Tibial artery (tissue), 4 donors: ENCODE measurements around the gene TM4SF18.

ENCODE experiments used
- DNase-seq, 2 donors: peaks; one replicate each; pipeline ENCODE4 v3.0.0-alpha.2; 2019
- H3K27ac ChIP-seq, 2 donors: fragments of 200-600 bp; sonication (generic) in 1 of 2; 1 replicate in 1 of 2; 2 replicates in 1 of 2; pipeline ENCODE4 v1.5.1; 2018 to 2019; ENCODE audit warnings: mild to moderate bottlenecking in 1 of 2
- H3K27me3 ChIP-seq, 2 donors: fragments of 200-600 bp; sonication (generic) in 1 of 2; one replicate each; pipeline versions ENCODE4 v1.5.1 to v1.6.0; 2016 to 2019
- H3K36me3 ChIP-seq, 3 donors: fragments of 200-600 bp; sonication (generic) in 2 of 3; one replicate each; pipeline ENCODE4 v1.5.1; 2016 to 2019; ENCODE audit warnings: mild to moderate bottlenecking in 2 of 3
- H3K4me1 ChIP-seq, 4 donors: fragments of 200-600 bp; sonication (generic) in 2 of 4; 1 replicate in 3 of 4; 2 replicates in 1 of 4; pipeline ENCODE4 v1.5.1; 2016 to 2019
- H3K4me3 ChIP-seq, 2 donors: fragments of 200-600 bp; sonication (generic) in 1 of 2; 1 replicate in 1 of 2; 2 replicates in 1 of 2; pipeline ENCODE4 v1.5.1; 2018 to 2019; ENCODE audit warnings: mild to moderate bottlenecking in 2 of 2
- H3K9me3 ChIP-seq, 3 donors: fragments of 200-600 bp; sonication (generic) in 1 of 3; one replicate each; pipeline ENCODE4 v1.5.1; 2016 to 2019
- intact Hi-C: fragments of 100-400 bp; cut with DNase I; formaldehyde crosslinking; loops from one replicate; pipeline ENCODE4 v1.15.0; 2023; ENCODE audit warnings: low total_unique reads
- TF ChIP-seq, protein P1 (sequence below), 2 experiments: fragments of 200-600 bp in 1 of 2; fragments of 450-650 bp in 1 of 2; IDR thresholded peaks; one replicate each; pipeline ENCODE4 v1.5.1; 2017 to 2019; ENCODE audit warnings: antibody characterized with exemption in 2 of 2, mild to moderate bottlenecking in 1 of 2, moderate library complexity in 1 of 2

TM4SF18 gene

DNA sequence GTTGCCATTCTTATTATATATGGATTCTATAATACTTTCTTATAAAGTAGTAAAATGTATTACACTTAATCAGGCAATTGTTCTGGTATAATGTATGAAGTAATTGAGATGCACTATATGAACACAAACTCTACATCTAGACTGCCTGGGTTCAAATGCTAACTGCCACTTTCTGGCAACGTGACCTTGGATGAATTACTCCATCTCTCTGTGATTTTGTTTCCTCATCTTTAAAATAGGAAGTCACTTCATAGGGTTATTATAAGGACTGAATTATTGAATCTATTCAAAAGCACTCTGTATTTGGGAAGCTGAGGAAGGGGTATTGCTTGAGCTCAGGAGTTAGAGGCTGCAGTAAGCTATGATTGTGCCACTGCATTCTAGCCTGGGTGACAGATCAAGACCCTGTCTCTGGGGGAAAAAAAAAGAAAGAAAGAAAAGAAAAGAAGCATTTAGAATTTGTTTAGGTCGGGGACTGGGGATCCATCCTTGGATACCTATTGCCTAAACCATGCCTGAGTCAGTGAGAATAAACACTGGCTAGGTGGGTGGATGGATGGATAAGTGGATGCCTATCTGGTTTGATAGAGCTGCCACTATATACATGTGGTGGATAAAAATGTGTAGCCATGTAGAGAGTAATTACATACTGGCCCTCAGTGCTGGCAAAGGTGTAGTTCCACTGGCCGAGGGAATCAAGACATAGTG, 41.5 kb upstream of the TM4SF18 start:
- Histone ChIP-seq H3K4me3 (peak overlapping the region; percentile 51 to 59), H3K27ac (peak overlapping the region; percentile 71 to 75), H3K4me1 (peaks cover 0 to 78% (median 16%) of the 10 kb centered on the region in 4 donors), H3K27me3 (no peaks in the 10 kb centered on the region), H3K36me3 (peaks cover 10 to 26% (median 19%) of the 10 kb centered on the region in 3 donors), H3K9me3 (no peaks in the 10 kb centered on the region)
- intact Hi-C loops: no loop called here
- DNase-seq: no peak
- TF ChIP-seq, protein P1, sequence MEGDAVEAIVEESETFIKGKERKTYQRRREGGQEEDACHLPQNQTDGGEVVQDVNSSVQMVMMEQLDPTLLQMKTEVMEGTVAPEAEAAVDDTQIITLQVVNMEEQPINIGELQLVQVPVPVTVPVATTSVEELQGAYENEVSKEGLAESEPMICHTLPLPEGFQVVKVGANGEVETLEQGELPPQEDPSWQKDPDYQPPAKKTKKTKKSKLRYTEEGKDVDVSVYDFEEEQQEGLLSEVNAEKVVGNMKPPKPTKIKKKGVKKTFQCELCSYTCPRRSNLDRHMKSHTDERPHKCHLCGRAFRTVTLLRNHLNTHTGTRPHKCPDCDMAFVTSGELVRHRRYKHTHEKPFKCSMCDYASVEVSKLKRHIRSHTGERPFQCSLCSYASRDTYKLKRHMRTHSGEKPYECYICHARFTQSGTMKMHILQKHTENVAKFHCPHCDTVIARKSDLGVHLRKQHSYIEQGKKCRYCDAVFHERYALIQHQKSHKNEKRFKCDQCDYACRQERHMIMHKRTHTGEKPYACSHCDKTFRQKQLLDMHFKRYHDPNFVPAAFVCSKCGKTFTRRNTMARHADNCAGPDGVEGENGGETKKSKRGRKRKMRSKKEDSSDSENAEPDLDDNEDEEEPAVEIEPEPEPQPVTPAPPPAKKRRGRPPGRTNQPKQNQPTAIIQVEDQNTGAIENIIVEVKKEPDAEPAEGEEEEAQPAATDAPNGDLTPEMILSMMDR (IDR thresholded peaks at IDR 0.05): no peak

DNA sequence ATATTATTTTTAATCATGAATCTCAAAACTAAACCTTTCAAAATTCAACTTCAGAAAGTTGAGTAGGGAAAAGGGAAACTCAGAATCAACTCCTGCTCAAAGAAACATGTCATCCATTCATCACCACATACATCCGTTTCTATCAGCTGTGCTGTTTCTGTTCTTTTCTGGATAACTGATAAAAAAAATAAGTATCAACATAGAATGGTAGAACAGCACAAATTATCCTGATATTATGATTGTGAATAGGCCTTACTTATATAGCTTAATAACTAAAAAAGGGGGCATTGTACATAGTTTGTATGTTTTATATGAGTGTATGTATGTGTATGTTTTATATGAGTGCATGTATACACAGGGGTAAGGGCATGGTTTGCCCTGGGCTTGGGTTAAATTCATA, 41.0 kb upstream of the TM4SF18 start:
- peaks cover 13 to 31% (median 19%) of the 10 kb centered on the region in 3 donors for H3K36me3 ChIP-seq
- H3K9me3 ChIP-seq: no peaks in the 10 kb centered on the region
- H3K4me3 ChIP-seq: peak overlapping the region in 1 of 2 donors; percentile 51
- peaks cover 0 to 84% (median 16%) of the 10 kb centered on the region in 4 donors for H3K4me1 ChIP-seq
- intact Hi-C loops: no loop called here
- TF ChIP-seq, protein P1 (IDR thresholded peaks at IDR 0.05): no peak
- no peaks in the 10 kb centered on the region for H3K27me3 ChIP-seq
- no peak for DNase-seq
- no peak overlapping the region for H3K27ac ChIP-seq

- peaks cover 0 to 85% (median 15%) of the 10 kb centered on the region in 4 donors for H3K4me1 ChIP-seq
- peak overlapping the region; percentile 10 to 36 for H3K27ac ChIP-seq
- intact Hi-C loops: no loop called here
- TF ChIP-seq, protein P1 (IDR thresholded peaks at IDR 0.05): no peak
- H3K4me3 ChIP-seq: no peak overlapping the region
- no peaks in the 10 kb centered on the region for H3K27me3 ChIP-seq
- no peaks in the 10 kb centered on the region for H3K9me3 ChIP-seq
- no peak for DNase-seq
- peaks cover 19 to 37% (median 20%) of the 10 kb centered on the region in 3 donors for H3K36me3 ChIP-seq
Measured at GRCh38 chr3:149373235-149374125, 40.0 kb upstream of the TM4SF18 start.

- Histone ChIP-seq H3K4me3 (no peak overlapping the region), H3K27ac (peak overlapping the region in 1 of 2 donors; percentile 12), H3K9me3 (no peaks in the 10 kb centered on the region), H3K36me3 (peaks cover 19 to 37% (median 20%) of the 10 kb centered on the region in 3 donors), H3K27me3 (no peaks in the 10 kb centered on the region), H3K4me1 (peaks cover 0 to 74% (median 11%) of the 10 kb centered on the region in 4 donors)
- intact Hi-C loops: no loop called here
- no peak for DNase-seq
- TF ChIP-seq, protein P1 (IDR thresholded peaks at IDR 0.05): no peak
Measured at GRCh38 chr3:149371723-149372114, 38.3 kb upstream of the TM4SF18 start.

DNA sequence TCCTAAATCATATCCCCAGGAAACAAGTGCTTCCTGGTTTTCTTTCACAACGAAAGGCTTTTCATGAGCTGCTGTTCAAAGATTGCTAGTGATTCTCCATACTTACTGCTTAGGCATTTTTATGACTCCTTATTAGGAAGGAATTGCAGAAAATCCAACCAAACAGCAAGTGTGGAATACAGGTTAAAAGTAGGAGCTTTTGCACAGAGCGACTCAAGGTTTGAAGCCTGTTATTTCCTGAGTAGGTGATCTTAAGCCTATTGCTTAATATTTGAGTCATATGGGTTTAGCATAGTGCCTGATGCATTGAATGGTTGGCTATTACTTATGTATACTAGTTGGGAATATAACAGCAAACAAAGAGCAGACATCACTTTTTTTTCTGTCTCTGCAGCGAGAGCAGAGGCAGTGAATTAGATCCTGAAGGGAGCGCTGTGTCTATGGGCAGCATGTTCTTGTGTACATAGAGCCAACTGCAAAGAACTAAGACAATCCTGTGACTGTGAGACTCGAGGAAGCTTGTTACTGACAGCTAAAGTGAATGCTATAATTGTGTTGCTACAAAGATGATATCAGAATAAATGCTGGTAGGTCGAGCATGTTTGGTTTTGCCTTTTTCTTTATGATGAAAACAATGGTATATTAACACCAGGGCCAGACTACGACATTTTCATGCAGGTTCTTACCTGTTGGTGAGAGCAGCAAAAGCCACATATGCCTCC, 37.7 kb upstream of the TM4SF18 start:
- DNase-seq: no peak
- TF ChIP-seq, protein P1 (IDR thresholded peaks at IDR 0.05): no peak
- intact Hi-C loops: no loop called here
- H3K9me3 ChIP-seq: no peaks in the 10 kb centered on the region
- H3K4me3 ChIP-seq: no peak overlapping the region
- H3K27ac ChIP-seq: peak overlapping the region in 1 of 2 donors; percentile 12
- peaks cover 0 to 73% (median 11%) of the 10 kb centered on the region in 4 donors for H3K4me1 ChIP-seq
- peaks cover 19 to 37% (median 20%) of the 10 kb centered on the region in 3 donors for H3K36me3 ChIP-seq
- H3K27me3 ChIP-seq: no peaks in the 10 kb centered on the region
